BLaER1 treated with 17β-estradiol and CSF1 and Interleukin-3, amounts not matched to agents 10 nM and 100 nM (cell line): Measurements from ENCODE around the gene STX8.

Experiments
- H3K27ac ChIP-seq, 11 experiments: shearing (Covaris generic); formaldehyde crosslinking; 2 replicates each; pipeline ENCODE4 v1.8.1; 2022
- H3K27me3 ChIP-seq, 11 experiments: shearing (Covaris generic); formaldehyde crosslinking; 2 replicates each; pipeline ENCODE4 v1.8.1; 2022
- H3K36me3 ChIP-seq, 11 experiments: shearing (Covaris generic); formaldehyde crosslinking; 2 replicates each; pipeline ENCODE4 v1.8.1; 2022
- H3K4me1 ChIP-seq, 10 experiments: shearing (Covaris generic); formaldehyde crosslinking; 2 replicates each; pipeline ENCODE4 v1.8.1; 2022
- H3K4me2 ChIP-seq, 11 experiments: shearing (Covaris generic); formaldehyde crosslinking; 2 replicates each; pipeline ENCODE4 v1.8.1; 2022
- H3K4me3 ChIP-seq, 10 experiments: shearing (Covaris generic); formaldehyde crosslinking; 2 replicates each; pipeline ENCODE4 v1.8.1; 2022
- H3K9ac ChIP-seq, 11 experiments: shearing (Covaris generic); formaldehyde crosslinking; 2 replicates each; pipeline ENCODE4 v1.8.1; 2022
- H3K9me3 ChIP-seq, 11 experiments: shearing (Covaris generic); formaldehyde crosslinking; replicated peaks in 1 of 11; 2 replicates each; pipeline ENCODE4 v1.8.1; 2022
- H4K20me1 ChIP-seq, 11 experiments: shearing (Covaris generic); formaldehyde crosslinking; 2 replicates each; pipeline ENCODE4 v1.8.1; 2022
- Cebpa-rat ChIP-seq, 11 experiments: shearing (Covaris generic); IDR thresholded peaks; 2 replicates each; pipeline ENCODE4 v1.8.1; 2022

Gene STX8

DNA sequence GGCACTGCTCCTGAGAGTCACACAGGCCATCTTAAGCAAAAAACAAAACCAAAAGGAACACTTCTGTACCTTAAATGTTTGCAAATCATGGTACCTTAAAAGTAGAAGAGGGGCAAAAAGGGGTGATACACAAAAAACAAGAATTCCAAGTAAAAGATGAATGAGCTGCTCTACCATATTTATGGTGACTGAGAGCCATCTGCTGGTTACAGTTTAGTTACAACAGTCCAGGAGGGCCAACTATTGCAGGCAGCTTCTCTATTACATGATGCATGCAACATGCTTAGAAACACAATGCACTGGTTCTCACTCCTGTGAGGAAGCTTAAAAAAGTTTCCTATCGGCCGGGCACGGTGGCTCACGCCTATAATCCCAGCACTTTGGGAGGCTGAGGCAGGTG lies 53.5 kb downstream of the STX8 start:
- H4K20me1 ChIP-seq: peaks cover 0 to 40% (median 3%) of the 10 kb centered on the region in 11 experiments; a peak in 5 of 22 replicates
- no peaks in the 10 kb centered on the region for H3K9me3 ChIP-seq
- peaks cover 0 to 5% (median 0%) of the 10 kb centered on the region in 10 experiments; a peak in 1 of 20 replicates for H3K4me1 ChIP-seq
- no peaks in the 10 kb centered on the region for H3K27me3 ChIP-seq
- H3K4me2 ChIP-seq: no peak overlapping the region
- H3K36me3 ChIP-seq: no peaks in the 10 kb centered on the region
- no peak overlapping the region for H3K9ac ChIP-seq
- TF ChIP-seq Cebpa-rat (IDR thresholded peaks at IDR 0.05): no peak
- H3K27ac ChIP-seq: no peak overlapping the region
- H3K4me3 ChIP-seq: no peak overlapping the region

DNA sequence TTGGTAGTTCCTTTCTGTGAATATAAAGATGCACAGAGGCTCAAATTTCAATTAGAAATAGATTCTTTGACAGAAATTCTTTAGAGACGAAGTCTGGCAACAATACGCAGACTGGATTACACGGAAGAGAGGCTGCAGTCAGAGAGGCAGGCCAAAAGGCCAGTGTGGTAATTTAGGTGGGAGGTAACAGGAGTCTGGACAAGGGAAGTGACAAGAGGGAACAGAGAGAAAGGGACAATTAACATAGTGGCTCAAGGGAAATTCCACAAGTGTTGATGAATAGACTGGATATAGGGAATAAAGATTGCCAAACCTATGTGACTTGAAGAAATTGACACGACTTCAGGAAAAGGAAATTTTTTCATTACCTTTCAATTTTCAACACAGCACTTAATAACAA lies 54.6 kb downstream of the STX8 start:
- H3K4me3 ChIP-seq: no peak overlapping the region
- H3K4me1 ChIP-seq: peaks cover 0 to 5% (median 0%) of the 10 kb centered on the region in 10 experiments; a peak in 1 of 20 replicates
- peaks cover 0 to 40% (median 3%) of the 10 kb centered on the region in 11 experiments; a peak in 5 of 22 replicates for H4K20me1 ChIP-seq
- H3K9ac ChIP-seq: peak overlapping the region in 1 of 11 experiments; percentile 14; a peak in 2 of 22 replicates
- no peaks in the 10 kb centered on the region for H3K36me3 ChIP-seq
- no peaks in the 10 kb centered on the region for H3K27me3 ChIP-seq
- TF ChIP-seq Cebpa-rat (IDR thresholded peaks at IDR 0.05): no peak
- H3K27ac ChIP-seq: no peak overlapping the region
- no peaks in the 10 kb centered on the region for H3K9me3 ChIP-seq
- H3K4me2 ChIP-seq: no peak overlapping the region

DNA sequence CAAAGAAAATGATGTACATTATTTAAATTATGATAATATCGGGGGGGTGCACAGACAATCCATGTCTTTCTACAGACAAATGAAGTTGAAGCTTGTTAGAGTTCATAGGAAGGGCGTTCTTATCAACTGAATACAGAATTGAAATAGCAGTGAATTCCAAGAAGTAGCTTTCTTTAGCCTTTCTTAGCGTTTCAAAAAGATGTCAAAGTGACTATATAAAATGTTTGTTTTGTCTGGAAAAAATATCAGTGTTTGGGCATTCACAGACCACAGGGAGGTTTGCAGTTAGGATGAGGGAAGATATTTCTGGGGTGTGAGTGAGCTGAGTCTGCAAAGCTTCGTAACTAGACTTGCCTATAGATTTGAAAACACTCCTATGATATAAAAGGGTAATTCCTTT lies 55.0 kb downstream of the STX8 start:
- H4K20me1 ChIP-seq: peaks cover 0 to 40% (median 3%) of the 10 kb centered on the region in 11 experiments; a peak in 5 of 22 replicates
- no peaks in the 10 kb centered on the region for H3K27me3 ChIP-seq
- H3K9ac ChIP-seq: peak overlapping the region in 1 of 11 experiments; percentile 7; a peak in 1 of 22 replicates
- H3K27ac ChIP-seq: no peak overlapping the region
- no peak for TF ChIP-seq Cebpa-rat (IDR thresholded peaks at IDR 0.05)
- no peaks in the 10 kb centered on the region for H3K9me3 ChIP-seq
- H3K4me2 ChIP-seq: no peak overlapping the region
- no peak overlapping the region for H3K4me3 ChIP-seq
- no peaks in the 10 kb centered on the region for H3K36me3 ChIP-seq
- peaks cover 0 to 5% (median 0%) of the 10 kb centered on the region in 10 experiments; a peak in 1 of 20 replicates for H3K4me1 ChIP-seq

DNA sequence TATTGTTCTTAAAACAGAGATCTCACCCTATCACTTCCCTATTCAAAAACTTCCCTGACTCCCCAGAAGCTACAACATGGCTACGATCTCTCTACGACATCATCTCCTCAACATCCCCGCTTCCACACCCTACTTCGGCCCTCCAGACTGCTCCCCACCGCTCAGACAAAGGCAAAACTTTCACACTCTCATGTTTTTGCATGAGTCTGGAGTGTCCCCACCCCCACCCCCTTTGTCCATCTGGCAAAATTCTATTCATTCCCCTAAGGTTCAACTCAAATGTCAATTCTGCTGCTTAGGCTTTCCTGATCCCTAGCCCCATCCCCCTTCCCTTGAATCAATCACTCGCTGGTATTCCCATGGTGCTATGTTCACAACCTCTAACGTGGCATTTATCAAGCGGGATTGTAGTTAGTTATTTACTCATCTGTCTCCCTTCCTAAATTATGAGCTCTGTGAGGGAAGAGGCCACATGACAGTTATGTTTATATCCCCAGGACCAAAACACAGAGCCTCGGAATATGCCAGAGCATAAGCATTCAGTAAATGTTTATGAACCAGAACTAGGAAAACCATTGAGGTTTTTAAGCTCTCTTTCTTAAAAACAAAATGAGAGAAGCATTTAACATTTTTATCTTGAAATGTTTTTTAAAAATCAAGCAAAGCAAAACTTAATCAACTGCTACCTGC lies 55.9 kb downstream of the STX8 start:
- no peak for TF ChIP-seq Cebpa-rat (IDR thresholded peaks at IDR 0.05)
- H4K20me1 ChIP-seq: peaks cover 0 to 42% (median 3%) of the 10 kb centered on the region in 11 experiments; a peak in 5 of 22 replicates
- no peaks in the 10 kb centered on the region for H3K9me3 ChIP-seq
- peak overlapping the region in 1 of 11 experiments; percentile 34; a peak in 1 of 22 replicates for H3K9ac ChIP-seq
- peaks cover 0 to 5% (median 0%) of the 10 kb centered on the region in 10 experiments; a peak in 1 of 20 replicates for H3K4me1 ChIP-seq
- H3K27ac ChIP-seq: no peak overlapping the region
- no peak overlapping the region for H3K4me3 ChIP-seq
- H3K27me3 ChIP-seq: no peaks in the 10 kb centered on the region
- no peaks in the 10 kb centered on the region for H3K36me3 ChIP-seq
- no peak overlapping the region for H3K4me2 ChIP-seq

DNA sequence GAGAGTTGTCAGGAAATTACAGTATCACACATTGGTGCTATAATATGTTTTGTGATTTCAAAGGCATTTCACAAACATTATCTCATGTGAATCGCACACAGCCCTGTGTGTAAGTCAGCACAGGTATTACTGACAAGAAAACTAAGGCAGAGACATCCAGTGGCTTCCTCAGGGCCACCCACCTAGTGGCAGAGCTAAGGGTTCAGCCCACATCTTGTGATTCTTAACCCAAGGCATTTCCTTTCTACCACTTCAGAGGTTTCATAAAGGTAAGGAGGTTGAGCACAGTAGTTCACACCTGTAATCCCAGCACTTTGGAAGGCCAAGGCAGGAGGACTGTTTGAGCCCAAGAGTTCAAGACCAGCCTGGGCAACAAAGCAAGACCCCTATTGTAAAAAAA lies 58.2 kb downstream of the STX8 start:
- Histone ChIP-seq H3K9me3 (no peaks in the 10 kb centered on the region), H3K4me1 (peaks cover 0 to 5% (median 0%) of the 10 kb centered on the region in 10 experiments; a peak in 1 of 20 replicates), H3K9ac (no peak overlapping the region), H3K4me2 (no peak overlapping the region), H3K36me3 (no peaks in the 10 kb centered on the region), H3K4me3 (no peak overlapping the region), H3K27me3 (no peaks in the 10 kb centered on the region), H4K20me1 (peaks cover 0 to 49% (median 3%) of the 10 kb centered on the region in 11 experiments; a peak in 6 of 22 replicates), H3K27ac (no peak overlapping the region)
- TF ChIP-seq Cebpa-rat (IDR thresholded peaks at IDR 0.05): no peak

DNA sequence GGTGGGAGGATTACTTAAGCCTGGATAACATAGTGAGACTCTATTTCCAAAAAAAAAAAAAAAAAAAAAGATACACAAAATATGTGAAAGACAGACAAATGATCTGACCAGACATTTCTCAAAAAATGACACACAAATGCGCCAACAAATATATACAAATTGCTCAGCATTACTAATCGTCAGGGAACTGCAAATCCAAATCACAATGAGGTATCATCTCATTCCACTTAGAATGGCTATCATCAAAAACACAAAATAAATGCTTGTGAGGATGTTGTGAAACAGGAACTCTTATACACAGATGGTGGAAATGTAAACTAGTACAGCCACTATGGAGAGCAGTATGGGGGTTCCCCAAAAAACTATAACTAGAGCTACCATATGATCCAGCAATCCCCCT lies 62.4 kb downstream of the STX8 start:
- Histone ChIP-seq H4K20me1 (peaks cover 0 to 42% (median 0%) of the 10 kb centered on the region in 11 experiments; a peak in 3 of 22 replicates), H3K27me3 (no peaks in the 10 kb centered on the region), H3K9me3 (peaks cover 13 to 20% (median 16%) of the 10 kb centered on the region in 11 experiments), H3K4me1 (no peaks in the 10 kb centered on the region), H3K9ac (no peak overlapping the region), H3K27ac (no peak overlapping the region), H3K4me3 (no peak overlapping the region), H3K4me2 (no peak overlapping the region), H3K36me3 (peaks cover 0 to 12% (median 7%) of the 10 kb centered on the region in 11 experiments; a peak in 13 of 22 replicates)
- TF ChIP-seq Cebpa-rat (IDR thresholded peaks at IDR 0.05): no peak

DNA sequence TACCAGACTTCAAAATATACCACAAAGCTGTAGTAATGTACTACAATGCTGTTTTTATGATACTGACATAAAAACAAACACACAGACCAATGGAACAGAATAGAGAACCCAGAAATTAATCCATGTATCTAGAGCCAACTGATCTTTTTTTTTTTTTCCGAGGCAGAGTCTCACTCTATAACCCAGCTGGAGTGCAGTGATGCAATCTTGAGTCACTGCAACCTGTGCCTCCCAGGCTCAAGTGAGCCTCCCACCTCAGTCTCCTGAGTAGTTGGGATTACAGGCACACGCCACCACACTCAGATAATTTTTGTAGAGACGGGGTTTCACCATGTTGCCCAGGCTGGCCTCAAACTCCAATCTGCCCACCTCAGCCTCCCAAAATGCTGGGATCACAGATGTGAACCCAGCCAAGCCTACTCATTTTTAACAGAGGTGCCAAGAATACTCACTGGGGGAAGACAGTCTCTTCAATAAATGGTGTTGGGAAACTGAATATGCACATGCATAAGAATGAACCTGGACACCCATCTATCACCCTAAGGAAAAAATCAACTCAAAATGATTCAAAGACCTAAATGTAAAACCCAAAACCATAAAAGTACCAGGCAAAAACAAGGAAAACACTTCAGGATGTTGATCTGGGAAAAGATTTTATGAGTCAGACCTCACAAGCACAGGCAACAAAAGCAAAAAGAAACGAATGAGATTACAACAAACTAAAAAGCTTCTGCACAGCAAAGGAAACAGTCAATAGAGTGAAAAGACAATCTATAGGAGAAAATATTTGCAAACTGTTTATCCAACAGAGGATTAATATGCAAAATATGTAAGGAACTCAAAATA lies 63.1 kb downstream of the STX8 start:
- Histone ChIP-seq H3K9me3 (peaks cover 20 to 28% (median 23%) of the 10 kb centered on the region in 11 experiments), H3K27ac (no peak overlapping the region), H3K4me1 (no peaks in the 10 kb centered on the region), H3K36me3 (peaks cover 0 to 17% (median 11%) of the 10 kb centered on the region in 11 experiments; a peak in 14 of 22 replicates), H3K9ac (no peak overlapping the region), H3K4me2 (no peak overlapping the region), H3K4me3 (no peak overlapping the region), H4K20me1 (peaks cover 0 to 37% (median 0%) of the 10 kb centered on the region in 11 experiments; a peak in 3 of 22 replicates), H3K27me3 (no peaks in the 10 kb centered on the region)
- no peak for TF ChIP-seq Cebpa-rat (IDR thresholded peaks at IDR 0.05)

DNA sequence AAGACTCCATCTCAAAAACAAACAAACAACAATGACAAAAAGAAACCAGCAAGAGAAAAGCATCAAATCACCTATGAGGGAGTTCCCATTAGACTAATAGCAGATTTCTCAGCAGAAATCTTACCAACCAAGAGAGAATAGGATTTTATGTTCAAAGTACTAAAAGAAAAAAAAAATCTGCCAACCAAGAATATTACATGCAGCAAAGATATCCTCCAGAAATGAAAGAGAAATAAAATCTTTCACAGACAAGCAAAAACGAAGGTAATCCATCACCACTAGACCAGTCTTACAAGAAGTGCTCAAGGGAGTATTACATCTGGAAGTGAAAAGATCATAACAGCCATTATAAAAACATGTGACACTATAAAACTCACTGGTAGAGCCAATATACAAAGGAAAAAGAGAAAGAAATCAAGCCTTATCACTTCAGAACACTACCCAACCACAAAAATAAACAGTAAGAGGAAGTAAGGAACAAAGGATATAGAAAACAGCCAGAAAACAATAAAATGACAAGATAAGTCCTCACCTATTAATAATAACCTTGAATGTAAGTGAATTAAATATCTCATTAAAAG lies 66.3 kb downstream of the STX8 start:
- H3K9me3 ChIP-seq: peaks cover 26 to 38% (median 34%) of the 10 kb centered on the region in 11 experiments
- no peak overlapping the region for H3K9ac ChIP-seq
- H3K4me1 ChIP-seq: no peaks in the 10 kb centered on the region
- H3K4me2 ChIP-seq: no peak overlapping the region
- H3K27me3 ChIP-seq: no peaks in the 10 kb centered on the region
- no peak overlapping the region for H3K27ac ChIP-seq
- H3K36me3 ChIP-seq: peaks cover 0 to 37% (median 22%) of the 10 kb centered on the region in 11 experiments; a peak in 17 of 22 replicates
- H4K20me1 ChIP-seq: peaks cover 0 to 24% (median 0%) of the 10 kb centered on the region in 11 experiments; a peak in 3 of 22 replicates
- no peak for TF ChIP-seq Cebpa-rat (IDR thresholded peaks at IDR 0.05)
- no peak overlapping the region for H3K4me3 ChIP-seq
